DOHH2 (cell line): ENCODE data around the gene CIAPIN1.

ENCODE experiments used
- H3F3A ChIP-seq: fragments of 200-600 bp; sonication (generic), shearing (Covaris generic); 2 replicates; pipeline ENCODE4 v1.6.0; 2016; ENCODE audit warnings: antibody characterized with exemption, mild to moderate bottlenecking; ENCODE audit not compliant: control insufficient read depth, insufficient read depth
- H3K27ac ChIP-seq: fragments of 200-600 bp; sonication (generic); 2 replicates; pipeline ENCODE4 v1.5.1; 2014; ENCODE audit warnings: low read depth, mild to moderate bottlenecking, low read length, moderate library complexity
- H3K27me3 ChIP-seq: fragments of 200-600 bp; sonication (generic); 2 replicates; pipeline ENCODE4 v1.6.1; 2014; ENCODE audit warnings: mild to moderate bottlenecking, low read length, mixed read lengths; ENCODE audit not compliant: control insufficient read depth
- H3K36me3 ChIP-seq: fragments of 200-600 bp; sonication (generic); 2 replicates; pipeline ENCODE4 v1.6.1; 2014; ENCODE audit warnings: mild to moderate bottlenecking, low read length, moderate library complexity, mixed read lengths; ENCODE audit not compliant: control insufficient read depth
- H3K4me1 ChIP-seq: fragments of 200-600 bp; sonication (generic); 2 replicates; pipeline ENCODE4 v1.6.1; 2014; ENCODE audit warnings: mild to moderate bottlenecking, low read length, mixed read lengths; ENCODE audit not compliant: control insufficient read depth
- H3K4me2 ChIP-seq: fragments of 200-600 bp; sonication (generic); 2 replicates; pipeline ENCODE4 v1.6.0; 2014; ENCODE audit warnings: mild to moderate bottlenecking, low read length, moderate library complexity
- H3K4me3 ChIP-seq: fragments of 200-600 bp; sonication (generic); 2 replicates; pipeline ENCODE4 v1.5.1; 2014; ENCODE audit warnings: mild to moderate bottlenecking, low read length, mixed read lengths
- H3K79me2 ChIP-seq: fragments of 200-600 bp; sonication (generic); 2 replicates; pipeline ENCODE4 v1.6.1; 2014; ENCODE audit warnings: mild to moderate bottlenecking, low read length, mixed read lengths; ENCODE audit not compliant: control insufficient read depth
- H3K9me2 ChIP-seq: fragments of 200-600 bp; sonication (generic); replicated peaks from 2 replicates; pipeline ENCODE4 v1.6.1; 2014; ENCODE audit warnings: mild to moderate bottlenecking, low read length, mixed read lengths; ENCODE audit not compliant: control insufficient read depth
- H3K9me3 ChIP-seq: fragments of 200-600 bp; sonication (generic); 2 replicates; pipeline ENCODE4 v1.6.1; 2014; ENCODE audit warnings: antibody characterized with exemption, low read length, mixed read lengths; ENCODE audit not compliant: control insufficient read depth, insufficient read depth
- H4K20me1 ChIP-seq: fragments of 200-600 bp; sonication (generic); 2 replicates; pipeline ENCODE4 v1.6.0; 2014; ENCODE audit warnings: low read depth, mild to moderate bottlenecking, antibody characterized with exemption, low read length, moderate library complexity; ENCODE audit not compliant: control insufficient read depth, insufficient read depth
- EZH2phosphoT487 ChIP-seq: fragments of 200-600 bp; sonication (generic); IDR thresholded peaks from 2 replicates; pipeline ENCODE4 v1.6.1; 2017; ENCODE audit warnings: borderline replicate concordance, mild to moderate bottlenecking, antibody characterized with exemption, low read length, moderate library complexity, mixed read lengths
- TF ChIP-seq, protein P1 (sequence below): fragments of 200-600 bp; sonication (generic); IDR thresholded peaks from one replicate; pipeline ENCODE4 v1.5.1; 2014; ENCODE audit warnings: antibody characterized with exemption, mild to moderate bottlenecking, low read depth, low read length; ENCODE audit not compliant: poor library complexity, severe bottlenecking

Gene CIAPIN1

DNA sequence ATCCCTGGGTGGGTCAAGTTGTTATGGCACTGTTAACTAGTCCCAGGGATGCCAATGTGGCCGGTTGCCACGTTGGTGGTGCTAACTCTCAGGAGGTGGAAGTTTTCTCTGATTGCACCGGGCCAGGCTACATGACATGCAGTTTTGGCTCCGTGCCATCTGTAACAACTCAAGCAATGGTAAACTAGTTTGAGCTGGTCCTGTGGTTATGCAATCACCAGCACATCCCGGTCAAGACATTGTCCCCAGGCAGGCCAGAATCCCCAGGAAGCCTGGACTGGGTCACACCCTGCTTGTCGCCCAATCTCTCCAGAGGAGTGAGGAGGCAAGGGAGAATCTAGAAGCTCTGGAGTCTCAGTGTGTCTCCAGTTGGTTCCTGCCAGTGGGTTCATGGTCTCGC, 52.7 kb downstream of the CIAPIN1 start:
- H3K4me3 ChIP-seq, result no peak overlapping the region

DNA sequence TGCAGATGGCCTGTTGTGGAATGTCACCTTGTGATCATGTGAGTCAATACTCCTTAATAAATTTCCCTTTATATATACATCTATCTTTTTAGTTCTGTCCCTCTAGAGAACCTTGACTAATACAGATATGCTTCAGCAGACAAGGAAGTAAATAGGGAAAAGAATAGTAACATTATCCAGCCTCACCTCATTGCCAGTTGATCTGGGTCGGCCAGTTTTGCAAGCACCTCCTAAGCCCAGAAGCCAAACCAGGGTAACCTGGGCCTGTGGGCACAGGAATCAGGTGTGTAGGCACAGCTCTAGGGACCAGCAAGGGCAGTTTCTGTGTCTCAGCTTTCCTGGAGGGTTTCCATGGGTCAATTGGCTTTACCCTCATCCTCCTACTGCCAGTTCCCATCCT, 54.5 kb downstream of the CIAPIN1 start:
- H3K27me3 ChIP-seq, result peaks cover 42% of the 10 kb centered on the region
- TF ChIP-seq EZH2phosphoT487, result no peak
- TF ChIP-seq, protein P1, sequence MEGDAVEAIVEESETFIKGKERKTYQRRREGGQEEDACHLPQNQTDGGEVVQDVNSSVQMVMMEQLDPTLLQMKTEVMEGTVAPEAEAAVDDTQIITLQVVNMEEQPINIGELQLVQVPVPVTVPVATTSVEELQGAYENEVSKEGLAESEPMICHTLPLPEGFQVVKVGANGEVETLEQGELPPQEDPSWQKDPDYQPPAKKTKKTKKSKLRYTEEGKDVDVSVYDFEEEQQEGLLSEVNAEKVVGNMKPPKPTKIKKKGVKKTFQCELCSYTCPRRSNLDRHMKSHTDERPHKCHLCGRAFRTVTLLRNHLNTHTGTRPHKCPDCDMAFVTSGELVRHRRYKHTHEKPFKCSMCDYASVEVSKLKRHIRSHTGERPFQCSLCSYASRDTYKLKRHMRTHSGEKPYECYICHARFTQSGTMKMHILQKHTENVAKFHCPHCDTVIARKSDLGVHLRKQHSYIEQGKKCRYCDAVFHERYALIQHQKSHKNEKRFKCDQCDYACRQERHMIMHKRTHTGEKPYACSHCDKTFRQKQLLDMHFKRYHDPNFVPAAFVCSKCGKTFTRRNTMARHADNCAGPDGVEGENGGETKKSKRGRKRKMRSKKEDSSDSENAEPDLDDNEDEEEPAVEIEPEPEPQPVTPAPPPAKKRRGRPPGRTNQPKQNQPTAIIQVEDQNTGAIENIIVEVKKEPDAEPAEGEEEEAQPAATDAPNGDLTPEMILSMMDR, result no peak
- no peak overlapping the region for H3K27ac ChIP-seq
- H3K9me2 ChIP-seq, result no peaks in the 10 kb centered on the region
- no peak overlapping the region for H3K4me2 ChIP-seq
- peaks cover 7% of the 10 kb centered on the region; the same call in 1 of the 2 replicates for H3K4me1 ChIP-seq
- H4K20me1 ChIP-seq, result no peaks in the 10 kb centered on the region
- H3K36me3 ChIP-seq, result no peaks in the 10 kb centered on the region
- H3K4me3 ChIP-seq, result no peak overlapping the region
- H3K9me3 ChIP-seq, result no peaks in the 10 kb centered on the region
- H3K79me2 ChIP-seq, result no peaks in the 10 kb centered on the region
- H3F3A ChIP-seq, result no peaks in the 10 kb centered on the region

More for the DNA sequence above, 52.7 kb downstream of the CIAPIN1 start:
- H3K9me3 ChIP-seq, result no peaks in the 10 kb centered on the region
- no peak overlapping the region for H3K27ac ChIP-seq
- no peaks in the 10 kb centered on the region for H3K9me2 ChIP-seq
- no peaks in the 10 kb centered on the region for H3K36me3 ChIP-seq
- TF ChIP-seq, protein P1, result no peak
- TF ChIP-seq EZH2phosphoT487, result no peak
- no peaks in the 10 kb centered on the region for H4K20me1 ChIP-seq
- H3K27me3 ChIP-seq, result peaks cover 24% of the 10 kb centered on the region
- H3K4me1 ChIP-seq, result no peaks in the 10 kb centered on the region
- H3F3A ChIP-seq, result no peaks in the 10 kb centered on the region
- no peak overlapping the region for H3K4me2 ChIP-seq
- H3K79me2 ChIP-seq, result no peaks in the 10 kb centered on the region

DNA sequence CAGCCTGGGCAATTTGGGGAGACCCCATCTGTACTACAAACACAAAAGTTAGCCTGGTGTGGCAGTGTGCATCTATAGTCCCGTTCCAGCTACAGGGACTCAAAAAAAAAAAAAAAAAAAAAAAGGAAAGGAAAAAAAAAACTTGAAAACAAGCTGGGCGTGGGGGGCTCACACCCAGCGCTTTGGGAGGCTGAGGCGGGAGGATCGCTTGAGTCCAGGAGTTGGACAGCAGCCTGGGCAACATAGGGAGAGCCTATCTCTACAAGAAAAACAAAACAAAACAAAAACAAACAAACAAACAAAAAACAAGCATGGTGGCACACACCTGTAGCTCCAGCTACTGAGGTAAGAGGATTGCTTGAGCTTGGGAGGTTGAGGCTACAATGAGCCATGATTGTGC, 55.5 kb downstream of the CIAPIN1 start:
- no peak overlapping the region for H3K27ac ChIP-seq
- no peaks in the 10 kb centered on the region for H3K9me2 ChIP-seq
- no peaks in the 10 kb centered on the region for H4K20me1 ChIP-seq
- H3K4me3 ChIP-seq, result no peak overlapping the region
- H3K36me3 ChIP-seq, result no peaks in the 10 kb centered on the region
- no peaks in the 10 kb centered on the region for H3K79me2 ChIP-seq
- no peaks in the 10 kb centered on the region for H3F3A ChIP-seq
- H3K27me3 ChIP-seq, result peaks cover 51% of the 10 kb centered on the region
- H3K4me2 ChIP-seq, result no peak overlapping the region
- peaks cover 7% of the 10 kb centered on the region; the same call in 1 of the 2 replicates for H3K4me1 ChIP-seq
- H3K9me3 ChIP-seq, result no peaks in the 10 kb centered on the region
- TF ChIP-seq, protein P1, result no peak
- TF ChIP-seq EZH2phosphoT487, result no peak
